GM12878 (cell line): Measurements from ENCODE around the gene NIPA2. TPM values are rescaled to one million over a fixed set of nuclear protein-coding genes. Genes with fewer than 3 reads are reported as not detected.

ENCODE experiments used
- GATAD2B ChIP-seq: fragments of 450-650 bp; conservative IDR thresholded peaks from 2 replicates; pipeline ENCODE4 v1.6.1; 2017; ENCODE audit warnings: low read depth, mild to moderate bottlenecking, moderate library complexity
- HDAC2 ChIP-seq: fragments of 200-600 bp; sonication (generic); IDR thresholded peaks from 2 replicates; pipeline ENCODE4 v1.6.1; 2017
- MEF2A ChIP-seq: IDR thresholded peaks from 2 replicates; pipeline ENCODE4 v1.6.1; 2011; ENCODE audit warnings: low read depth, mild to moderate bottlenecking, low read length, moderate library complexity; ENCODE audit not compliant: insufficient read depth
- MTA2 ChIP-seq: fragments of 450-650 bp; IDR thresholded peaks from 2 replicates; pipeline ENCODE4 v1.6.1; 2016; ENCODE audit warnings: low read depth, mild to moderate bottlenecking, moderate library complexity
- NR2C1 ChIP-seq: fragments of 450-650 bp; IDR thresholded peaks from 2 replicates; pipeline ENCODE4 v1.6.1; 2017; ENCODE audit warnings: antibody characterized with exemption, mild to moderate bottlenecking, moderate library complexity
- RB1 ChIP-seq: fragments of 450-650 bp; formaldehyde crosslinking; IDR thresholded peaks from 2 replicates; pipeline ENCODE4 v1.6.1; 2017; ENCODE audit warnings: mild to moderate bottlenecking, borderline replicate concordance
- RUNX3 ChIP-seq: IDR thresholded peaks from 2 replicates; pipeline ENCODE4 v1.6.1; 2012; ENCODE audit warnings: low read length, inconsistent platforms
- ZNF217 ChIP-seq: fragments of 450-650 bp; IDR thresholded peaks from 2 replicates; pipeline ENCODE4 v1.6.1; 2017; ENCODE audit warnings: antibody characterized with exemption, mild to moderate bottlenecking
- polyA plus RNA-seq, 11 experiments: library from polyadenylated mRNA; depleted of rRNA in 4 of 11; unstranded in 6 of 11; stranded (reverse) in 5 of 11; fragments of >200 nt; fragmentation: Nextera tagmentation in 4 of 11; fragmentation: Illumina TruSeq in 1 of 11; extraction: Ambion mirVana in 4 of 11; extraction: Trizol in 1 of 11; gene quantifications; 1 replicate in 1 of 11; 2 replicates in 10 of 11; pipeline versions ENCODE4 v1.2.1 to v1.2.3, GENCODE V29; 2011 to 2016; ENCODE audit warnings: inconsistent platforms in 2 of 11, missing spikeins in 2 of 11, low read depth in 1 of 11
- total RNA-seq, 4 experiments: library from RNA; depleted of rRNA in 3 of 4; stranded (reverse); fragments of >200 nt in 3 of 4; fragmentation: Illumina TruSeq in 1 of 4; extraction: Trizol in 1 of 4; gene quantifications; 2 replicates each; pipeline versions ENCODE4 v1.2.1 to v1.2.3, GENCODE V29; 2013 to 2021
- TF ChIP-seq, protein P1 (sequence below): fragments of 450-650 bp; formaldehyde crosslinking; IDR thresholded peaks from 2 replicates; pipeline ENCODE4 v1.4.0; 2022; ENCODE audit warnings: mild to moderate bottlenecking, moderate library complexity
- TF ChIP-seq, protein P2 (sequence below): fragments of 450-650 bp; IDR thresholded peaks from 2 replicates; pipeline ENCODE4 v1.6.1; 2017; ENCODE audit warnings: borderline replicate concordance
- TF ChIP-seq, protein P3 (sequence below): IDR thresholded peaks from 2 replicates; pipeline ENCODE4 v1.6.1; 2011; ENCODE audit warnings: low read depth, mild to moderate bottlenecking, low read length, moderate library complexity, borderline replicate concordance; ENCODE audit errors: extremely low read depth

The NIPA2 gene
- total and polyA plus RNA-seq, 10 of the 15 experiments (the other 5 are each of a cell fraction or from before 2014, with no cell fraction given) = 24.4 to 159 (median 96.5) TPM

DNA sequence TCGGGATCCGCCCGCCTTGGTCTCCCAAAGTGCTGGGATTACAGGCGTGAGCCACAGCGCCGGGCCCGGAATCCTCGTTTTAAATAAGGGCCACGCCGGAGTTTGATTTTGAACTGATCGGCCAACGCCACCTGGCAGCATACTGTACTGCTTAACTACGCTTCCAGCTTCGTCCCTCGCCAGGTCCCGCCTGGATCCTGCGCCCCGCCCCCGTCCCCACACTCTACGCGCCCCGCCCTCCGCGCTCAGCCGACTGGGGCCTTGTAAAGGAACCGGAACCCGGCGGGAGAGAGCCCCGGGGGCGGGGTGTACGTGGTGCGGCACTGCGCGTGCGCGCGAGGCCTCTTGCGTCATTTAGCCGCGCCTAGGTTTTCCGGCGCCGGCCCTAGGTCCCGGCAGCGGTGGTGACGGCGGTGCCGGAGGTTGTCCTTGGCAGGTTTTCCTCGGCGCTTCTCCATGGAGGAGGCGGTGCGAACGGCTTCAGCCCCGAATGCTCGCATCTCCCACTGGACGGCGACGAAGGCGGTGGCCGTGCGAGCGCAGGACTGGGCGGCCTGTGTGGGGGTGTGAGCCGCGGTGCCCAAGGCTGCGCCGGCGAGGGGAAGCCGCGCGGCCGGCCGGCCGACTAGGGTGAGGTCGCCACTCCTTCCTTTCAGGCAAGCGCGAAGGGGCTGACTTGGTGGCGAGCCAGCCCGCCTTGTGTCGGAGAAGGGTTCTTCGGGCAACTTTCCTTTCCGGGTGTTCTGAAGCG, at the start of gene NIPA2 (continued):
- TF ChIP-seq MTA2 (no peak), MEF2A (no peak), RUNX3 (no peak; the same call in 1 of the 2 replicates), NR2C1 (no peak), RB1 (0 out of 2 replicates have a peak, but pooled peaks have one; percentile 61), GATAD2B (peak; percentile 60; the same call in 1 of the 2 replicates), HDAC2 (no peak), ZNF217 (no peak)
- TF ChIP-seq, protein P1, sequence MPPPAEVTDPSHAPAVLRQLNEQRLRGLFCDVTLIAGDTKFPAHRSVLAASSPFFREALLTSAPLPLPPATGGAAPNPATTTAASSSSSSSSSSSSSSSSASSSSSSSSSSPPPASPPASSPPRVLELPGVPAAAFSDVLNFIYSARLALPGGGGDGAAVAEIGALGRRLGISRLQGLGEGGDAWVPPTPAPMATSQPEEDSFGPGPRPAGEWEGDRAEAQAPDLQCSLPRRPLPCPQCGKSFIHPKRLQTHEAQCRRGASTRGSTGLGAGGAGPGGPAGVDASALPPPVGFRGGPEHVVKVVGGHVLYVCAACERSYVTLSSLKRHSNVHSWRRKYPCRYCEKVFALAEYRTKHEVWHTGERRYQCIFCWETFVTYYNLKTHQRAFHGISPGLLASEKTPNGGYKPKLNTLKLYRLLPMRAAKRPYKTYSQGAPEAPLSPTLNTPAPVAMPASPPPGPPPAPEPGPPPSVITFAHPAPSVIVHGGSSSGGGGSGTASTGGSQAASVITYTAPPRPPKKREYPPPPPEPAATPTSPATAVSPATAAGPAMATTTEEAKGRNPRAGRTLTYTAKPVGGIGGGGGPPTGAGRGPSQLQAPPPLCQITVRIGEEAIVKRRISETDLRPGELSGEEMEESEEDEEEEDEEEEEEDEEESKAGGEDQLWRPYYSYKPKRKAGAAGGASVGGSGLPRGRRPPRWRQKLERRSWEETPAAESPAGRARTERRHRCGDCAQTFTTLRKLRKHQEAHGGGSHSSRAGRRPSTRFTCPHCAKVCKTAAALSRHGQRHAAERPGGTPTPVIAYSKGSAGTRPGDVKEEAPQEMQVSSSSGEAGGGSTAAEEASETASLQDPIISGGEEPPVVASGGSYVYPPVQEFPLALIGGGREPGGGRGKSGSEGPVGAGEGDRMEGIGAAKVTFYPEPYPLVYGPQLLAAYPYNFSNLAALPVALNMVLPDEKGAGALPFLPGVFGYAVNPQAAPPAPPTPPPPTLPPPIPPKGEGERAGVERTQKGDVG (CRISPR knock-in tag) = no peak
- TF ChIP-seq, protein P2, sequence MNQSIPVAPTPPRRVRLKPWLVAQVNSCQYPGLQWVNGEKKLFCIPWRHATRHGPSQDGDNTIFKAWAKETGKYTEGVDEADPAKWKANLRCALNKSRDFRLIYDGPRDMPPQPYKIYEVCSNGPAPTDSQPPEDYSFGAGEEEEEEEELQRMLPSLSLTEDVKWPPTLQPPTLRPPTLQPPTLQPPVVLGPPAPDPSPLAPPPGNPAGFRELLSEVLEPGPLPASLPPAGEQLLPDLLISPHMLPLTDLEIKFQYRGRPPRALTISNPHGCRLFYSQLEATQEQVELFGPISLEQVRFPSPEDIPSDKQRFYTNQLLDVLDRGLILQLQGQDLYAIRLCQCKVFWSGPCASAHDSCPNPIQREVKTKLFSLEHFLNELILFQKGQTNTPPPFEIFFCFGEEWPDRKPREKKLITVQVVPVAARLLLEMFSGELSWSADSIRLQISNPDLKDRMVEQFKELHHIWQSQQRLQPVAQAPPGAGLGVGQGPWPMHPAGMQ = no peak
- TF ChIP-seq, protein P3, sequence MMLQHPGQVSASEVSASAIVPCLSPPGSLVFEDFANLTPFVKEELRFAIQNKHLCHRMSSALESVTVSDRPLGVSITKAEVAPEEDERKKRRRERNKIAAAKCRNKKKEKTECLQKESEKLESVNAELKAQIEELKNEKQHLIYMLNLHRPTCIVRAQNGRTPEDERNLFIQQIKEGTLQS = peak; percentile 57; the same call in 1 of the 2 replicates
